IMR-90 (cell line): ENCODE data around the gene ULBP2.

ENCODE experiments used
- POLR2A ChIP-seq: IDR thresholded peaks from 2 replicates; pipeline ENCODE4 v1.6.1; 2012; ENCODE audit warnings: mild to moderate bottlenecking, low read depth, low read length
- RAD21 ChIP-seq: IDR thresholded peaks from 2 replicates; pipeline ENCODE4 v1.6.1; 2012; ENCODE audit warnings: low read length, improper control_type of control experiment

- TF ChIP-seq POLR2A (no peak), RAD21 (no peak)
Observed at GRCh38 chr6:149991838-149992237, 50.0 kb downstream of the ULBP2 start.
